ENCODE data around the gene TEX11. TPM values are rescaled to one million over a fixed set of nuclear protein-coding genes. Genes with fewer than 3 reads are reported as not detected.
"Not testable (repeated sequence)": the region's sequence is repeated elsewhere in the genome, so short reads cannot be mapped to it uniquely, and the experiment has no call there.

TEX11 gene
- total and polyA plus RNA-seq, 5 experiments from 2014 or later: not detected

DNA sequence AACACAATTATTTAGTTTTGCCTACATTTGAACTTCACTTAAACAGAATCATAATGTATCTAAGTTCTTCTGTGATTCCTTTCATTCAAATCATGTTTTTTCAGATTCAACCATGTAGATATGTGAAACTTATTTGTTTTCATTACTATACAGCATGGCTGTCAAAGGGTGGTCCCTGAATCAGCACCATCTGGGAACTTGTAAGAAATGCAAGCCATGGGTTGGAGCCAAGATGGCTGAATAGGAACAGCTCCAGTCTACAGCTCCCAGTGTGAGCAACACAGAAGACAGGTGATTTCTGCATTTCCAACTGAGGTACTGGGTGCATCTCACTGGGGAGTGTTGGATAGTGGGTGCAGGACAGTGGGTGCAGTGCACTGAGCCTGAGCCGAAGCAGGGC, 180.6 kb downstream of the TEX11 start:
- DNase-seq, ATAC-seq, H3K4me1 Mint-ChIP-seq, H3K36me3 Mint-ChIP-seq, H3K27me3 Mint-ChIP-seq, H3K27ac Mint-ChIP-seq, POLR2A ChIA-PET, H3K9me3 Mint-ChIP-seq, H3K4me3 Mint-ChIP-seq: not testable (repeated sequence)

DNA sequence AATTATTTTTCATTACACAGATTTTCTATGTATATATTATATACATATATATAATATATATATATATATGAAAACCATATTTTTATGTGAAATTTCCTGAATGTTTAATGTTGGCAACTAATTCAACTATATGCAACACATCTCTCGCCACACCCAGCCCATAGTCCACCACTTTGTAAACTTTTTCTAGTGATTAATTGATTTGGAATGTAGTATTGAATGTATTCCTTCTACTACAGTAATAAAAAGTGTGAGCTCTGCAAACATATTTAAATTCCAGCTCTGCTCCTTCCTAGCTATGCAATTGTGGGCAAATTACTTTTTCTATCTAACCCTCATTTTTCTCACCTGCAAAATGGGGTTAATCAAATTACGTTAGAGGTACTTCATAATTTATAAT, 187.8 kb downstream of the TEX11 start:
- Mint-ChIP-seq H3K9me3 (peaks cover 0 to 3% (median 0%) of the 10 kb centered on the region in 9 donors), H3K36me3 (no peaks in the 10 kb centered on the region), H3K27ac (no peak overlapping the region), H3K4me1 (no peaks in the 10 kb centered on the region), H3K4me3 (no peak overlapping the region), H3K27me3 (peaks cover 0 to 2% (median 0%) of the 10 kb centered on the region in 5 donors)
- POLR2A ChIA-PET: no interaction called here
- ATAC-seq (no peak), DNase-seq (no peak)

DNA sequence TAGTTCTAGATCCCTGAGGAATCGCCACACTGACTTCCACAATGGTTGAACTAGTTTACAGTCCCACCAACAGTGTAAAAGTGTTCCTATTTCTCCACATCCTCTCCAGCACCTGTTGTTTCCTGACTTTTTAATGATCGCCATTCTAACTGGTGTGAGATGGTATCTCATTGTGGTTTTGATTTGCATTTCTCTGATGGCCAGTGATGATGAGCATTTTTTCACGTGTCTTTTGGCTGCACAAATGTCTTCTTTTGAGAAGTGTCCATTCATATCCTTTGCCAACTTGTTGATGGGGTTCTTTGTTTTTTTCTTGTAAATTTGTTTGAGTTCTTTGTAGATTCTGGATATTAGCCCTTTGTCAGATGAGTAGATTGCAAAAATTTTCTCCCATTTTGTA, 197.2 kb downstream of the TEX11 start:
- H3K9me3 Mint-ChIP-seq: peaks cover 0 to 29% (median 6%) of the 10 kb centered on the region in 9 donors
- H3K36me3 Mint-ChIP-seq, POLR2A ChIA-PET, DNase-seq, H3K4me3 Mint-ChIP-seq, ATAC-seq, H3K27me3 Mint-ChIP-seq, H3K27ac Mint-ChIP-seq, H3K4me1 Mint-ChIP-seq: not testable (repeated sequence)

DNA sequence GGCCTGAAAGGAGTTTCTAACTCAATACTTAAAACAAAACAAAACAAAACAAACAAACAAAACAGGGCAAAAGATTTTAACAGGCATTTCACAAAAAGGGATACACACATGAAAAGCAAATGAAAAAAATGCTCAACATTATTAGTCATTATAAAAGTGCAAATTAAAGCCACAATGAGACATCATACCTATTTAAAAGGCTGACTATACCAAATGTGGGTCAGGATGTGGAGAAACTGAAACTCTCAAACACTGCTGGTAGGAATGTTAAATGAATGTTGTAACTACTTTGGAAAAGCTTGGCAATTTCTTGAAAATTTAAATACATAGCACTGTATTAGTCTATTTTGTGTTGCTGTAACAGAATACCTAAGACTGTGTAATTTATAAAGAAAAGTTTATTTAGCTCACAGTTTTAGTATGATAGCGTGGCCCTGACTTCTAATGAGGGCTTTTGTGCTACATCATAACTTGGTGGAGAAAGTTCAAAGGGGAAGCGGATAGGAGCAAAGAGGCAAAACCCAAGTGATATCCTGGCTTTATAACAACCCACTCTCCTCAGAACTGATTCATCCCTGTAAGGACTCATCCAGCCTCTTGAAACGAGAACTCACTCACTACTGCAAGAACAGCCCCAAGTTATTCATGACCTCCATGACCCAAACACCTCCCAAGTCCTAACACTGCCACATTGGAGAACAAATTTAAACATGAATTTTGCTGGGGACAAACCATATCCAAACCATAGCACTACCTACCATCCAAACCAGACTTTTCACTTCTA, 214.0 kb downstream of the TEX11 start:
- no peaks in the 10 kb centered on the region for H3K27me3 Mint-ChIP-seq
- no peaks in the 10 kb centered on the region for H3K36me3 Mint-ChIP-seq
- H3K4me3 Mint-ChIP-seq: no peak overlapping the region
- H3K27ac Mint-ChIP-seq: no peak overlapping the region
- no peaks in the 10 kb centered on the region for H3K4me1 Mint-ChIP-seq
- DNase-seq (no peak), ATAC-seq (no peak)
- peaks cover 0 to 3% (median 0%) of the 10 kb centered on the region in 9 donors for H3K9me3 Mint-ChIP-seq
- POLR2A ChIA-PET: no interaction called here

DNA sequence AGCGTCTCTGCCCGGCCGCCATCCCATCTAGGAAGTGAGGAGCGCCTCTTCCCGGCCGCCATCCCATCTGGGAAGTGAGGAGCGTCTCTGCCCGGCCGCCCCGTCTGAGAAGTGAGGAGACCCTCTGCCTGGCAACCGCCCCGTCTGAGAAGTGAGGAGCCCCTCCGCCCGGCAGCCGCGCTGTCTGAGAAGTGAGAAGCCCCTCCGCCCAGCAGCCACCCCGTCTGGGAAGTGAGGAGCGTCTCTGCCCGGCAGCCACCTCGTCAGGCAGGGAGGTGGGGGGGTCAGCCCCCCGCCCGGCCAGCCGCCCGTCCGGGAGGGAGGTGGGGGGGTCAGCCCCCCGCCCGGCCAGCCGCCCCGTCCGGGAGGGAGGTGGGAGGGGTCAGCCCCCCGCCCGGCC, 229.1 kb downstream of the TEX11 start:
- H3K36me3 Mint-ChIP-seq, H3K4me3 Mint-ChIP-seq, ATAC-seq, H3K4me1 Mint-ChIP-seq, H3K27ac Mint-ChIP-seq, POLR2A ChIA-PET, DNase-seq, H3K27me3 Mint-ChIP-seq, H3K9me3 Mint-ChIP-seq: not testable (repeated sequence)

DNA sequence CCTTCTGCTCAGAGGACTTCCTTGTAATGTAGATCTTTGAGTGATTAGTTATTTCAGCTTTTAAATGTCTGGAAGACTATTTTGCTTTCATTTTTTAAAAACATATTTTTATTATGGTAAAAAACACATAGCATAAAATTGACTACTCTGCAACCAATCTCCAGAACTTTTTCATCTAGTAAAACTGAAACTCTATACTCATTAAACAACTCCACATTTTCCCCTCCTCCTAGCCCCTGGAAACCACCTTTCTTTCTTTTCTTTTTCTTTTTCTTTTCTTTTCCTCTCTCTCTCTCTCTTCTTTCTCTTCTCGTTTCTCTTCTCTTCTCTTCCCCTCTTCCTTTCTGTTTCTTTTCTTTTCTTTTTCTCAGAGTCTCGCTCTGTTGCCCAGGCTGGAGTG, 233.2 kb downstream of the TEX11 start:
- no peak overlapping the region for H3K4me3 Mint-ChIP-seq
- POLR2A ChIA-PET: no interaction called here
- H3K27me3 Mint-ChIP-seq: peaks cover 0 to 2% (median 0%) of the 10 kb centered on the region in 5 donors
- DNase-seq (no peak), ATAC-seq (no peak)
- no peaks in the 10 kb centered on the region for H3K4me1 Mint-ChIP-seq
- no peaks in the 10 kb centered on the region for H3K36me3 Mint-ChIP-seq
- peaks cover 0 to 8% (median 0%) of the 10 kb centered on the region in 9 donors for H3K9me3 Mint-ChIP-seq
- H3K27ac Mint-ChIP-seq: no peak overlapping the region

DNA sequence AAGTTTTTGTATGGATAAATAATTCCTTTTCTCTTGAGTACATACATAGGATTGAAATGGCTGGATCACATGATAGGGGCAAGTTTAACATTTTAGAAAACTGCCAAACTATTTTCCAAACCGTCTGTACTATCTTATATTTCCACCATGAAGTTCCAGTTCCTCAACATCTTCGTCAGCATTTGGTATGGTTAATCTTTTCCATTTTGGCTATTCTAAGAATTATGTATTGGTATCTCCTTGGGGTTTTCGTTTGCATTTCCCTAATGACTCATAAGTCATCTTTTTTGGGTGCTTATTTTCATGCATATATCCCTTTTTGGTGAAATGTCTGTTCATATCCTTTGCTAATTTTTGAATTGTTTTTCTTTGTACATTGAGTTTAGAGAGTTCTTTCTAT, 236.2 kb downstream of the TEX11 start:
- Mint-ChIP-seq H3K4me1 (no peaks in the 10 kb centered on the region), H3K27me3 (no peaks in the 10 kb centered on the region), H3K4me3 (no peak overlapping the region), H3K36me3 (no peaks in the 10 kb centered on the region), H3K9me3 (peaks cover 0 to 8% (median 0%) of the 10 kb centered on the region in 9 donors), H3K27ac (no peak overlapping the region)
- DNase-seq: no peak
- POLR2A ChIA-PET: no interaction called here
- ATAC-seq: no peak

DNA sequence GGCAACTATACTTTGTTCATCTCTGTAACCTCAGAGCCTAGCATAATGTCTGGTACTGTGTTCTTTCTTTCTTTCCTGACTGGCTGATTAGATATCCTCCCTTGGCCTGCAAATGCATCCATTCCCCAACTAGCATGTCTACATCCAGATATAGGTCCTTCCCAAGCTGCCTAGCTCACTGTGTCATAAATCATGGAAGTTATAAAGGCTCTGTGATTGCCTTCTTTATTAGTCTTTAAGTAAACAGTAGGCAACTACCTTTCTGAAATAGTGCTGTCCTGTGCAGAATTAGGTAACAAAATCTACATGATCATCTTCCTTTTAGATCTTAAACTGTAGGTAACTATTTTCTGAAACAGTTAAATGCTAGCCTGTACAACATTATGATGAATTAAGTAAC, 239.4 kb downstream of the TEX11 start:
- POLR2A ChIA-PET: no interaction called here
- Mint-ChIP-seq H3K36me3 (no peaks in the 10 kb centered on the region), H3K27ac (no peak overlapping the region), H3K4me1 (no peaks in the 10 kb centered on the region), H3K9me3 (no peaks in the 10 kb centered on the region), H3K4me3 (no peak overlapping the region), H3K27me3 (no peaks in the 10 kb centered on the region)
- no peak for ATAC-seq
- no peak for DNase-seq

DNA sequence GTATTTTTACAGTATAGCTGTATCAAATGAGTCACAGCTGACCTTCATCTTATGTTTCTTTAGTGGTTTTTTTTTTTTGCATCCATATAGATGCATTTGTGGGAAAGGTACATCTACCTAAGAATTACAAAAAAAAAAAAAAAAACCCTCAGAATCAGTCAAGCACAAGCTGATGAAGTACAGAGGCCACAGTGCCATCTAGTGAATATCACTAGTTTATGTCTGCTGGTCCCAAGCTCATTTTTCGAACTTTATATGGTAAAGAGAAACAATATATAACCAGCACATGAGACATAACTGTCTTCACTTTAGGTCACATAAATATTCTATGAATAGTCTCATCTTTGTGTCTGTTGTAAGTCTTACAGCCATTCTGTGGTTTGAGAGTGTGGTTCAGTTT, 243.8 kb downstream of the TEX11 start:
- DNase-seq (peak in 3 of 10 donors; percentile 0 to 17 (median 3)), ATAC-seq (no peak)

DNA sequence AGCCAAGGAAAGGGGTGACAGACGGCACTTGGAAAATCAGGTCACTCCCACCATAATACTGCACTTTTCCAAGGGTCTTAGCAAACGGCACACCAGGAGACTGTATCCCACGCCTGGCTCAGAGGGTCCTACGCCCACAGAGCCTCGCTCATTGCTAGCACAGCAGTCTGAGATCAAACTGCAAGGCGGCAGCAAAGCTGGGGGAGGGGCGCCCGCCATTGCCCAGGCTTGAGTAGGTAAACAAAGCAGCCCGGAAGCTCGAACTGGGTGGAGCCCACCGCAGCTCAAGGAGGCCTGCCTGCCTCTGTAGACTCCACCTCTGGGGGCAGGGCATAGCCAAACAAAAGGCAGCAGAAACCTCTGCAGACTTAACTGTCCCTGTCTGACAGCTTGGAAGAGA, 247.4 kb downstream of the TEX11 start:
- H3K4me3 Mint-ChIP-seq, DNase-seq, POLR2A ChIA-PET, H3K27me3 Mint-ChIP-seq, H3K9me3 Mint-ChIP-seq, H3K4me1 Mint-ChIP-seq, ATAC-seq, H3K36me3 Mint-ChIP-seq: not testable (repeated sequence)
- peak overlapping the region in 1 of 10 donors; percentile 43 for H3K27ac Mint-ChIP-seq

More for the DNA sequence above, 243.8 kb downstream of the TEX11 start:
- no peaks in the 10 kb centered on the region for H3K36me3 Mint-ChIP-seq
- H3K27me3 Mint-ChIP-seq: no peaks in the 10 kb centered on the region
- no peaks in the 10 kb centered on the region for H3K4me1 Mint-ChIP-seq
- no peak overlapping the region for H3K27ac Mint-ChIP-seq
- POLR2A ChIA-PET: no interaction called here
- H3K4me3 Mint-ChIP-seq: no peak overlapping the region
- no peaks in the 10 kb centered on the region for H3K9me3 Mint-ChIP-seq

DNA sequence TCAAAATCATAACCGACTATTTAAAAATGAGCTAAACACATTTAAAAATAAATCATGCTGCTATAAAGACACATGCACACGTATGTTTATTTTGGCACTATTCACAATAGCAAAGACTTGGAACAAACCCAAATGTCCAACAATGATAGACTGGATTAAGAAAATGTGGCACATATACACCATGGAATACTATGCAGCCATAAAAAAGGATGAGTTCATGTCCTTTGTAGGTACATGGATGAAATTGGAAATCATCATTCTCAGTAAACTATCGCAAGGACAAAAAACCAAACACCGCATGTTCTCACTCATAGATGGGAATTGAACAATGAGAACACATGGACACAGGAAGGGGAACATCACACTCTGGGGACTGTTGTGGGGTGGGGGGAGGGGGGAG, 251.0 kb downstream of the TEX11 start:
- H3K27ac Mint-ChIP-seq, DNase-seq, H3K4me1 Mint-ChIP-seq, POLR2A ChIA-PET, H3K36me3 Mint-ChIP-seq, H3K9me3 Mint-ChIP-seq, H3K4me3 Mint-ChIP-seq, H3K27me3 Mint-ChIP-seq, ATAC-seq: not testable (repeated sequence)

DNA sequence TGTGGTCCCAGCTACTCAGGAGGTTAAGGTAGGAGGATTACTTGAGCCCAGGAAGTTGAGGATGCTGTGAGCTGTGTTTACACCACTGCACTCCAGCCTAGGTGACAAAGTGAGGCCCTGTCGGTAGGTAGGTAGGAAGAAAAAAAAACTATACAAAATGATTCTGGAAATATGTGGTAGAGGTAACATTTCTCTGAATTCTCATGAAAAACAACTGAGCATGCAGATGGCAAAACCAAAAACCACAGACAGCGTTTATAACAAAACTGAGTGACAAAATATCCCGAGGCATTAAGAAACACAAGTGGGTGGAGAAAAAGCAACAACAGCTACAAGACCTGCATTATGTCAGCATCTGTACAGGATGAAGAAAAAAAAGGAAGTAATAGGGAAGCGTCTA, 252.2 kb downstream of the TEX11 start:
- Mint-ChIP-seq H3K9me3 (no peaks in the 10 kb centered on the region), H3K36me3 (no peaks in the 10 kb centered on the region), H3K27ac (peak overlapping the region in 3 of 10 donors; percentile 36 to 82 (median 52)), H3K4me1 (peaks cover 4 to 7% (median 6%) of the 10 kb centered on the region in 4 donors), H3K27me3 (no peaks in the 10 kb centered on the region), H3K4me3 (peak overlapping the region in 1 of 10 donors; percentile 1)
- POLR2A ChIA-PET: no interaction called here
- ATAC-seq: no peak
- peak in 1 of 10 donors; percentile 5 for DNase-seq

DNA sequence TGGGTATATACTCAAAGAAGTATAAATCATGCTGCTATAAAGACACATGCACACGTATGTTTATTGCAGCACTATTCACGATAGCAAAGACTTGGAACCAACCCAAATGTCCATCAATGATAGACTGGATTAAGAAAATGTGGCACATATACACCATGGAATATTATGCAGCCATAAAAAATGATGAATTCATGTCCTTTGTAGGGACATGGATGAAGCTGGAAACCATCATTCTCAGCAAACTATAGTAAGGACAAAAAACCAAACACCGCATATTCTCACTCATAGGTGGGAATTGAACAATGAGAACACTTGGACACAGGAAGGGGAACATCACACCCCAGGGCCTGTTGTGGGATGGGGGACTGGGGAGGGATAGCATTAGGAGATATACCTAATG, 260.6 kb downstream of the TEX11 start:
- H3K27ac Mint-ChIP-seq, H3K4me1 Mint-ChIP-seq, DNase-seq, POLR2A ChIA-PET, H3K27me3 Mint-ChIP-seq, H3K4me3 Mint-ChIP-seq, ATAC-seq: not testable (repeated sequence)
- Mint-ChIP-seq H3K36me3 (peaks cover 0 to 11% (median 0%) of the 10 kb centered on the region in 3 donors), H3K9me3 (peaks cover 0 to 28% (median 6%) of the 10 kb centered on the region in 9 donors)

DNA sequence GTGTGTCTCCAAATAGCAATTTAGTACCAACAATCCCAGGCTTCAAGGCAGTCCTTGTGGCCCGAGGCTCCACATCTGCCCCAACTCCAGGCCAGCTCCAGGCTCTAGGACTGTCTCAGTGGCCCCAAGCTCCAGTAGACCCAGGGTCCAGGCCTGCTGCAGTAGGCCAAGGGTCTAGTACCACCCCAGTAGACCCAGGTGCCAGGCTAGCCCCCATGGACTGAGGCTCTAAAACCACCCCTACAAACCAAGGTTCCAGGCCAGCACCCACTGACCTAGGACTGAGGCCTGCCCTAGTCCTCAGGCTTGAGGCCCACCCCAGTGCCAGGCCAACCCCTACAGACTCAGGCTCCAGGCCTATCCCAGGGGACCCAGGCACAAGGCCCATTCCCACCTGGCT, 272.3 kb downstream of the TEX11 start:
- Mint-ChIP-seq H3K4me3 (no peak overlapping the region), H3K27ac (no peak overlapping the region), H3K27me3 (no peaks in the 10 kb centered on the region), H3K9me3 (peaks cover 0 to 7% (median 0%) of the 10 kb centered on the region in 9 donors), H3K36me3 (no peaks in the 10 kb centered on the region), H3K4me1 (no peaks in the 10 kb centered on the region)
- ATAC-seq (no peak), DNase-seq (no peak)
- POLR2A ChIA-PET: no interaction called here

All from naive thymus-derived CD8-positive, alpha-beta T cell (primary cell).